ENCODE measurements around the gene PTPN6.

PTPN6 gene

DNA sequence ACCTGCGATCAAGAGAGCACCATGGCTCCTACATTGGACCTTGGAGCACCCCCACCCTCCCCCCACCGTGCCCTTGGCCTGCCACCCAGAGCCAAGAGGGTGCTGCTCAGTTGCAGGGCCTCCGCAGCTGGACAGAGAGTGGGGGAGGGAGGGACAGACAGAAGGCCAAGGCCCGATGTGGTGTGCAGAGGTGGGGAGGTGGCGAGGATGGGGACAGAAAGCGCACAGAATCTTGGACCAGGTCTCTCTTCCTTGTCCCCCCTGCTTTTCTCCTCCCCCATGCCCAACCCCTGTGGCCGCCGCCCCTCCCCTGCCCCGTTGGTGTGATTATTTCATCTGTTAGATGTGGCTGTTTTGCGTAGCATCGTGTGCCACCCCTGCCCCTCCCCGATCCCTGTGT, 9.4 kb upstream of the PTPN6 start:
- ATAC-seq (no peak), DNase-seq (no peak)

DNA sequence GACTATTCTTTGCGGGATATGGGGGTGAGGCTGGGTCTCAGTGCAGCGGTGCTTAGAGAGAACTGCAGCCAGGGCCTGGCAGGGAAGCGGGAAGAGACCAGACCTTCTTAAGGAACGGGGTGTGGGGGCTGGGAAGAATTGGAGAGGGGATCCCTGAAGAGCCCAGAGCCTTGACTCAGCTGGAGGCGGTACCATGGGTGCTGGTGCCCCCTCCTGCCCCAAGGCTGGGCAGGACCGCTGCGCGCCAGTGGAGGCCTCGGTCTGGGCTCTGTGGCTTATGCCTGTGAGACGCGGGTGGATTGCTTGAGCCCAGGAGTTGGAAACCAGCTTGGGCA, 8.9 kb upstream of the PTPN6 start:
- ATAC-seq (no peak), DNase-seq (no peak)

DNA sequence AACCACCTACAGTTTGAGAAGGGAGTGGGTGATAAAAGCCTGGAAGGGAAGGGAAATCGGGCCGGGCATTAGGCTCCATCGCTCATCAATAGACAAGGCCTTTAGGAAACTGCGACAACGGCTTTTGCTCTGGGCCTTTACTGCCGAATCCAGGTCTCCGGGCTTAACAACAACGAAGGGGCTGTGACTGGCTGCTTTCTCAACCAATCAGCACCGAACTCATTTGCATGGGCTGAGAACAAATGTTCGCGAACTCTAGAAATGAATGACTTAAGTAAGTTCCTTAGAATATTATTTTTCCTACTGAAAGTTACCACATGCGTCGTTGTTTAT, 7.8 kb upstream of the PTPN6 start:
- DNase-seq = peak; percentile 72
- ATAC-seq = peak; percentile 24

- peak; percentile 75 for ATAC-seq
- DNase-seq = peak; percentile 84
Measured at GRCh38 chr12:6943722-6944380, 7.3 kb upstream of the PTPN6 start, which contains the start of the genes C12orf57 and RNU7-1. Gene C12orf57, plus strand, starts transcription at chr12:6944022. Its CDS starts 100 bp downstream, at chr12:6944122. Gene RNU7-1, plus strand, starts transcription at chr12:6943816.

GRCh38 chr12:6944381-6945186, 6.6 kb upstream of the PTPN6 start:
- DNase-seq = peak; percentile 89
- ATAC-seq = peak; percentile 57

- no peak for ATAC-seq
- DNase-seq = no peak
Measured at GRCh38 chr12:6945613-6946012, 5.5 kb upstream of the PTPN6 start.

- ATAC-seq (peak; percentile 14), DNase-seq (peak; percentile 77)
Measured at GRCh38 chr12:6946033-6946919, 4.9 kb upstream of the PTPN6 start.

- ATAC-seq (no peak), DNase-seq (no peak)
Measured at GRCh38 chr12:6946920-6947374, 4.2 kb upstream of the PTPN6 start.

GRCh38 chr12:6947615-6948014, 3.5 kb upstream of the PTPN6 start:
- no peak for DNase-seq

DNA sequence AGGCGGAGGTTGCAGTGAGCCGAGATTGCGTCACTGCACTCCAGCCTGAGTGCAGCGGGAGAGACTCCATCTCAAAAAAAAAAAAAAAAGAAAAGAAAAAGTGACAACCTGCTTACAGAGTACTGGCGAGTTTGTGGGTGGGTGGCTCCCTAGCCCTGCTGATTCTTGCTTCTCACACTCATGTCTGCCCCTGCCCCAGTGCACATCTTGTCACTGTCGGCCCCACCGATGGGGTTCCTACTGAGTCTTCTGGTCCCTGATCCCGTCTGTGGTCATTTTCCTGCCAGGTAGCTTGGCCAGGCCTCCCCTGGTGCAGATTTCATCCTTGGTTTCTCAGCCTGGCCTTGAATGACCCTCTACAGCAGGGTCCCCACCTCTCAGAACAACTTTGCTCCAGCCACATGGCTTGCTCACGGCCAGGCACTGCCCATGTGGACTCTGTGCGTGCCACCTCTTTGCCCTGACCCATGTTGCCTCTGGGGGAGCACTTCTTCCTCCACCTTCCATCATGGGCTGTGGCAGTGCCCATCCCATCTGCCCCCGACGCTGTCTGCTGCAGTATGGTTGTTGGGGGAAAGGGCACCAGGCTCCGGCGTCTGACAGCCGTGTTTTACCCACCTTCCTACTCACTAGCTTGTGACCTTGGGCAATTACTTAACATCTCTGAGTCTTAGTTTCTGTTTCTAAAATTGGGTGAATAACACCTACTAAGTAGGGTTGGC, 2.1 kb upstream of the PTPN6 start:
- ATAC-seq (peak; percentile 2), DNase-seq (peak; percentile 55)

More at GRCh38 chr12:6947615-6948014, 3.5 kb upstream of the PTPN6 start:
- ATAC-seq = no peak

DNA sequence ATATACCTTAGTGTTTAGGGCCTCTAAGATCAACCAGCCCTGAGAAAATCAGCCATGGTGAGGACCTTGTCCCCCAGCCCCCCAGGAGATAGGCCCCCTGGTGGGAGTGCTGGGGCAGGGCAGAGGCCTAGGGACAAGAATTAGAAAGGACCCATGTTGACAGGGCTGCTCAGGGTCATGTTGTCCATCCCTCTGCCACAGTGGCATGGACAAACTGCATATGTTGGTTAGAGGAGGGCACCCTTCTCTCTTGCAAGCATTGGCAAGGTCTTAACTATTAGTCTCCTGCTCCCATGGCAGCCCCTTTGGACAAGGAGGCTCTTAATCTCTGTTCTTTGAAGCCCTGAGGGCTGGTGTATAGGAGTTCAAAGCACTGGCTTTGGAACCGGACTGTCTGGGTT, 755 bp upstream of the PTPN6 start:
- ATAC-seq (no peak), DNase-seq (peak; percentile 62)

DNA sequence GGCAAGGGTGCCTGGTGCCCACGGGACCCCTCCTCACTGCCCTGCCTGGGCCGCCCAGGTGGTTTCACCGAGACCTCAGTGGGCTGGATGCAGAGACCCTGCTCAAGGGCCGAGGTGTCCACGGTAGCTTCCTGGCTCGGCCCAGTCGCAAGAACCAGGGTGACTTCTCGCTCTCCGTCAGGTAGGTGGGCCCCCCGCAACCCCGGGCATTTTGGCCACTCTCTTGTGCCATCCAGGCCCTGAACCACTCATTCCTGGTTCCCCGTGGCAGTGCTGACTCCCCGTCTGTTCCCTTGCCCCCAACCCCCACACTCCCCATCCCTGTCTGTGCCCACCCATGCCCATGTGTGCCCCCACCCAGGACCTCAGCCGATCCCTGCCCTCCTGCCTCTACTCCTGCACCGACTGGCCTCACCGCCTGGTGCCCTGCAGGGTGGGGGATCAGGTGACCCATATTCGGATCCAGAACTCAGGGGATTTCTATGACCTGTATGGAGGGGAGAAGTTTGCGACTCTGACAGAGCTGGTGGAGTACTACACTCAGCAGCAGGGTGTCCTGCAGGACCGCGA, 480 bp downstream of the PTPN6 start:
- peak; percentile 51 for DNase-seq

DNA sequence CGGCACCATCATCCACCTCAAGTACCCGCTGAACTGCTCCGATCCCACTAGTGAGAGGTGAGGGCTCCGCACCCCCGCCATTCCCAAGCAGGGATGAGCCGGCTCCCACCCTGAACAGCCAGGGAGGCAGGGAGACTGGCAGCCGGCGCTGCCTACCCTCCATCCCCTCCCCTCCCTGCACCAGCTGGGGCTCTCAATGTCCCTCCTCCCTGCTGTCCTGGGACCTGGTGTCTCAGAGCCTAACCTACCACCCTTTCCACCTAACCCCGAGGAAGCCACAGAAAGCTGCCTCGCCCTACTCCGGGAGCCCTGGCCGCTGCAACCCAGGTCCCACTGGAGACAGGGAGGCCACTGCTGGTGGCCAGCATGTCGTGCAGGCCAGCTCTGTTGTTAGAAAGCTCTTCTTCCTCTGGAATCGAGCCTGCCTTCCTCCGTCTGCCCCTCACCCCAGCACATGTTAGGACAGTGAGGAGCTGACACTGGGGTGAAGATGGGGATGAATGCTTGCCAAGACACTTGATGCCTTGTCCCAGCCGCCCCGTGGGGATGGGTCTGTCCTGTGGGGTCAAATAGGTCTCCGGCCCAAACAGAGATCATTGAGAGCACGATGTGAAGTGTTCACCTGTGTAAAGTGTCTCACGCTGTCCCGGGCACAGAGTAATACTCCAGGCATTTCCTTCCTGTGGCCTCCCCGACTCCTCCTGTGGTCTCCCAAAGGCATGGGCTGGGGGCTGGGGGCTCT, 1.1 kb downstream of the PTPN6 start:
- peak; percentile 39 for DNase-seq
- ATAC-seq = no peak

More for the DNA sequence above, 480 bp downstream of the PTPN6 start:
- no peak for ATAC-seq

DNA sequence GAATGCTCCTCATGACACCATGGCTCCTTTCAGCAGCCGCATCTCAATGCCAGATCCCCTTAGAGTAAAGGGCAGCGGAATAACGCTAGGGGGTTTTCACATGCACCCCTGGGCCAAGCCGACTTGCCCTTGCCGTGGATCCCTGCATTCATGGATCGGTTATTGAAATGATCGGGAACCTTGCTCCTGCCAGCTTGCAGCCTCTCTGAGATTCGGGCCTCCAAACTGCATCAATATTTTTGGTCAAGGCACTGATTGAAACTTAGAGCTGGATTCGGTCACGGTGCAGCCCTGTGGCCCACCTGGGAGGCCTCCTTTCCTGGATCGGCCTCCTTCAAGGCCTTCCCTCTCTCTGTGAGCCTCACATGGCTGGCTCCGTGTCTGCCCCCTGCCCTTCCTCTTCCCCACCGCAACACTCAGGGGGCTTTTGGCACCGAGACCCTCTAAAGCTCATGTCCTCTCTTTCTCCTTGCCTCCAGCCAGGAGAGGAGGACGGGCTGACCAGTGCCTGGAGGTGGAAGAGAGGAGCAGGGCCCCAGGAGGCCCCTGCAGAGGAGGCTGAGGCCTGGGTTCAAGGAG, 1.8 kb downstream of the PTPN6 start:
- peak; percentile 49 for DNase-seq
- ATAC-seq = no peak

DNA sequence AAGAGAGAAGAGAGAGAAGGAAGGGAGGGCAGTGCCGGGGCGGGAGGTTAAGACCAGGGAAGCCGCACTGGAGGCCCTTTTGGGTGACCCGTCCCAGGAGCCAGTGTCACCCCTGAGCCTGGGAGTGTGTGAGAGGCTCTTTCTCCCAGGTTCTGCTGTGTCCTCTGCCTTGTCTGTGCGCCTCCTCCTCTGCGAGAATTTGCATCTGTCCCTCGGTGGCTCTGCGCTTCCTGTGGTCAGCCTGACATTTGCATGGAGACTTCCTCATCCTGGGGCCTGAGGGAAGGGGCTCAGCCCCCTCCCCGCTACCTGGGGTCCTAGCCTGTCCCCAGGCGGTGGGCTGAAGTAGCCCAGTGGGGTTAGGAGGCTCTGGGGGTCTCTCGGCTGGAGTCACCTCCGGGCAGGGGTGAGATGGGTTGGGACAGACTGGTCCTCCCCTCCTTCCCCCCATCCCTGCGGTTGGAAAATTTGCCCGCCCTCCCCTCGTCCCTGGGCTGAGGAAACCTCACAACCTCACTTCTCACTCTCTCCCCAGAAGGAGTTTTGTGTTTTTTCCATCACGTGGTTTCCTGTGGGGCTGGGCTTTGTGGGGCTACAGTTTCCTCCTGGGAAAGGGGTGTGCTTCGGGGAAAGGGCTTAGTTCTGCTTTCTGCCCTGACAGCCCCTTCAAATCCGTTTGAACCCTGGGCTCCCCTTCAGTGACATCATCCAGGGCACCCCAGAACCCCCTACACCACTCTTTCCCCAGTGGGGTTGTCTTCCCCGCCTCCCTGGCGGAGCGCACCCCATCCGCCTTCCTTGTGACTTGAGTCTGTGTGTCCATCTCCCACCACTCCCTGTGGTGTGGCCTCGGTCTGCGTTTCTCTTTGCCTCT, 2.5 kb downstream of the PTPN6 start:
- peak; percentile 91 for DNase-seq

GRCh38 chr12:6954316-6955107, 3.4 kb downstream of the PTPN6 start:
- DNase-seq (peak; percentile 37), ATAC-seq (no peak)

More for the DNA sequence above, 2.5 kb downstream of the PTPN6 start:
- peak; percentile 42 for ATAC-seq

- ATAC-seq = no peak
- peak; percentile 21 for DNase-seq
Measured at GRCh38 chr12:6955108-6956020, 4.2 kb downstream of the PTPN6 start.
